ENCODE data around the gene MARCHF10.

Gene MARCHF10

GRCh38 chr17:62679866-62680377, 128.2 kb downstream of the MARCHF10 start:
- no peak for DNase-seq (ENCODE audit: low read depth)
- TF ChIP-seq, protein P1, sequence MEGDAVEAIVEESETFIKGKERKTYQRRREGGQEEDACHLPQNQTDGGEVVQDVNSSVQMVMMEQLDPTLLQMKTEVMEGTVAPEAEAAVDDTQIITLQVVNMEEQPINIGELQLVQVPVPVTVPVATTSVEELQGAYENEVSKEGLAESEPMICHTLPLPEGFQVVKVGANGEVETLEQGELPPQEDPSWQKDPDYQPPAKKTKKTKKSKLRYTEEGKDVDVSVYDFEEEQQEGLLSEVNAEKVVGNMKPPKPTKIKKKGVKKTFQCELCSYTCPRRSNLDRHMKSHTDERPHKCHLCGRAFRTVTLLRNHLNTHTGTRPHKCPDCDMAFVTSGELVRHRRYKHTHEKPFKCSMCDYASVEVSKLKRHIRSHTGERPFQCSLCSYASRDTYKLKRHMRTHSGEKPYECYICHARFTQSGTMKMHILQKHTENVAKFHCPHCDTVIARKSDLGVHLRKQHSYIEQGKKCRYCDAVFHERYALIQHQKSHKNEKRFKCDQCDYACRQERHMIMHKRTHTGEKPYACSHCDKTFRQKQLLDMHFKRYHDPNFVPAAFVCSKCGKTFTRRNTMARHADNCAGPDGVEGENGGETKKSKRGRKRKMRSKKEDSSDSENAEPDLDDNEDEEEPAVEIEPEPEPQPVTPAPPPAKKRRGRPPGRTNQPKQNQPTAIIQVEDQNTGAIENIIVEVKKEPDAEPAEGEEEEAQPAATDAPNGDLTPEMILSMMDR (conservative IDR thresholded peaks at IDR 0.05; ENCODE audit: low read depth, low read length): no peak
- H3K4me3 ChIP-seq (ENCODE audit: low read depth, low read length): no peak overlapping the region

GRCh38 chr17:62678214-62678919, 129.7 kb downstream of the MARCHF10 start:
- TF ChIP-seq, protein P1 (conservative IDR thresholded peaks at IDR 0.05; ENCODE audit: low read depth, low read length): no peak
- DNase-seq (ENCODE audit: low read depth): no peak
- no peak overlapping the region for H3K4me3 ChIP-seq (ENCODE audit: low read depth, low read length)

DNA sequence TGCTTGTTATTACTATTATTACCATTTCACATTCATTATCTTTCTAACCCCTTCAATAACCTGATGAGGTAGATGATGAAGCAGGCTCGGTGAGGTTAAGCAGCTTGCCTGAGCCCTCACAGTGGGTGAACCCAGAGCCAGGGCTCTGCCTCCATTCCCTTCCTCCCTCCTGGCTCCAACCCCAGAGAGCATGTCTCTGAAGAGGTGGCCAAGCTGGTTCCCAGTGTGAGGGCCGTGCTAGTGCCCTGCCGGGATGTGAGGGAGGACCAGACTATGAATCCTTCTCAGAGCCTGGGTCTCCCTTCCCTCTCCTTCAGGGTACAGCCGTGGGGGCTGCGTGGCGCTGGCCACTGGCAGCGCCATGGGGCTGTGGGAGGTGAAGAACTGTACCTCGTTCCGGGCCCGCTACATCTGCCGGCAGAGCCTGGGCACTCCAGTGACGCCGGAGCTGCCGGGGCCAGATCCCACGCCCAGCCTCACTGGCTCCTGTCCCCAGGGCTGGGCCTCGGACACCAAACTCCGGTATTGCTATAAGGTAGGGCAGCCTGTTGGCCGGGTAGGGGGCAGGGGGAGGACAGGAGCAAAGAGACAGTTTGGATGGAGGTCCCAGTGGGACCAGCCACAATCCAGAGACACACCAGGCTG, 131.0 kb downstream of the MARCHF10 start:
- TF ChIP-seq, protein P1 (conservative IDR thresholded peaks at IDR 0.05; ENCODE audit: low read depth, low read length): no peak
- DNase-seq (ENCODE audit: low read depth): no peak
- no peak overlapping the region for H3K4me3 ChIP-seq (ENCODE audit: low read depth, low read length)

- no peak for DNase-seq (ENCODE audit: low read depth)
- H3K4me3 ChIP-seq (ENCODE audit: low read depth, low read length): no peak overlapping the region
- TF ChIP-seq, protein P1 (conservative IDR thresholded peaks at IDR 0.05; ENCODE audit: low read depth, low read length): no peak
Measured at GRCh38 chr17:62676231-62676943, 131.7 kb downstream of the MARCHF10 start.

DNA sequence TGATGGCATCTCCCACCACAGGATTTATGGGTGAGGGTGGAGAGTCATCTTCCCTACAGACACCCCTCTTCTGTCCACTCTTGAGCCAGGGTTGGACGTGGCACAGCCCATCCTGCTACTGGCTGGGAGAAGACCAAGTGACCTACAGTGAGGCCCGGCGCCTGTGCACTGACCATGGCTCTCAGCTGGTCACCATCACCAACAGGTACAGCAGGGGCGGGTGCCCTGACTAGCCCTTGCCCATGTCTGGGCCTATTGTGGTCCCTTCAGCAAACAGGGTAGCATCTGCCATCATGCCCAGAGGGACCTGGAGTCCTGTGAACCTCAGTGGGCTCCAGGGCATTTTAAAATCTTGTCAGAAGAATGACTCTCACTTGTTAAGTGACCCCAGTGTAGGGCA, 132.4 kb downstream of the MARCHF10 start:
- DNase-seq (ENCODE audit: low read depth): no peak
- no peak overlapping the region for H3K4me3 ChIP-seq (ENCODE audit: low read depth, low read length)
- TF ChIP-seq, protein P1 (conservative IDR thresholded peaks at IDR 0.05; ENCODE audit: low read depth, low read length): no peak

DNA sequence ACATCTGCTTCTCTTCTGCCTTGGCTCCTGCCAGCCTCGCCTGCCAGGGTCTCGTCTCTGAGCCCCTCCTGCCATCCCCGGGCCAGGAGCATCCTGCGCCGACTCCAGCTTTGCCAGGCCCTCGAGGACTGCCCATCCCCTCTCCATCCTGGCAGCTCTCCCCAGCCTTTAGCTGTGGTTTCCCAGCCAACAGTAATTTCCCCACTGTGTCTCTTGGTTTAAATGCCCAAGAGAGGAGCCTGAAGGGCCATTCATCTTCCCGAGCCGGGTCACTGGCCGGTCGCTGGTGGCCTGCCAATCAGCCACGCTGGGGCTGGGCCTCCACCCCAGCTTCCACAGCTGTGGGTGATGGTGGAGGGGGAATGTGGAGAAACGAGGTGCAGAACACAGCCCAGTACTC, 132.9 kb downstream of the MARCHF10 start:
- DNase-seq (ENCODE audit: low read depth): no peak
- TF ChIP-seq, protein P1 (conservative IDR thresholded peaks at IDR 0.05; ENCODE audit: low read depth, low read length): no peak
- H3K4me3 ChIP-seq (ENCODE audit: low read depth, low read length): no peak overlapping the region
